SW 1271 (cell line): ENCODE results near the gene TPK1.

Experiments
- DNase-seq, 2 experiments: peaks; one replicate each; lab custom pipeline; 2025; lab: John Stamatoyannopoulos, UW

Gene TPK1

DNA sequence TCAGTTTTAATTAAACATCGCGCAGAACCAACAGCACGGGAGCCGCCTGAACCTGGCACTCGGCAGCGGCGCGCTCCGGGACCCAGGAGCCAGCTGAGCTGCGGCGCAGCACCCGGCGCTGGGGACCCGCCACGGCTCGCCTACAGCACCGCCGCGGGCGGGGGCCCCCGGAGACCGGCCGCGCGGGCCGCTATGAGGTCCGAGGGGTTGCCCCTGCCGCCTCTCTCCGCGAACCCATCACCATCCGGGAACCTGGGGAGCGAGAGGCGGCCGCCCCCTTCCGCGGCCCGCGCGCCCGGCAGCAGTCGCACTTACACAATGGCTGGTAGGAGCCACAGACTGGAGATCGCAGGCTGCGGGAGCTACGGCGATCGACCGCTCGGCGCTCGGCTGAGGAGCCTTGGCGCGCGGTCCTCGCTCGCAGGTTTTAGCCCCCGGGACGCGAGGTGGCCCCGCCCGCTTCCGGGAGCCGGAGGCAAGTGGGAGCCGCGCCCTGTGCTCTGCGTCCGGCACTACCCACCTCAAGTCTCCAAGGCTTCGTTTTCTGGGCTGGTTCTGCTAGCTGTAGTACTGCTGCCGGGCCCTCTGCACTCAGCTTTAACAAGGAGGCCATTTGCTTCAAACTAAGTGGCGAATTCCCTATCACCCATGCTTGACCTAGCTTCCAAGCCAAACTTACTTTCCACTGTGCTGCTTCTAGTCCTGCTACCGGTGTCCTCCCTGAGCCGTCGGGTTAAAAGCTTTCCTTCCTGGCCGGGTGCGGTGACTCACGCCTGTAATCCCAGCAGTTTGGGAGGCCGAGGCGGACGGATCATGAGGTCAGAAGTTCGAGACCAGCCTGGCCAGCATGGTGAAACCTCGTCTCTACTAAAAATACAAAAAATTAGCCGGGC, at the start of gene TPK1:
Gene TPK1, minus strand, starts transcription at position 402 of the 893 bp plus-strand sequence. CDS start 451 bp downstream, outside the sequence.
- peak; percentile 72 to 90 for DNase-seq

DNA sequence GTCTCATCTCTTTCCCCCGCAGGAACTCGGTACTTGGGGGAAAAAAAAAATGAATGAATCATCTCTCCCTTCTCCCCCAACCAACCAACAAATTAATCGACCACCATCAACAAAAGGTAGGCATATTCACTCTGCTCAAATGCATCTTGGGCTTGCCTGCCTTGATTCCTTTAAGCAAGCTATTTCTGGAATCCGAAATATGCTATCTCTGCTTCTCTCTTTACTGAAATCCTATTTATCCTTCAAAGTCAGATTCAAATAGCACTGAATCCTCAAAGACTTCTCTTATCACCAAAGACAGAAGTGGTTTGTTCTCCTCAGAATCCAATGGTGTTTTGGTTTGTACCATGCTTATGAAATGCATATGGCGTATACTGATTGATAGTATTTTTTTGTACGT, 49.6 kb upstream of the TPK1 start:
- no peak for DNase-seq

DNA sequence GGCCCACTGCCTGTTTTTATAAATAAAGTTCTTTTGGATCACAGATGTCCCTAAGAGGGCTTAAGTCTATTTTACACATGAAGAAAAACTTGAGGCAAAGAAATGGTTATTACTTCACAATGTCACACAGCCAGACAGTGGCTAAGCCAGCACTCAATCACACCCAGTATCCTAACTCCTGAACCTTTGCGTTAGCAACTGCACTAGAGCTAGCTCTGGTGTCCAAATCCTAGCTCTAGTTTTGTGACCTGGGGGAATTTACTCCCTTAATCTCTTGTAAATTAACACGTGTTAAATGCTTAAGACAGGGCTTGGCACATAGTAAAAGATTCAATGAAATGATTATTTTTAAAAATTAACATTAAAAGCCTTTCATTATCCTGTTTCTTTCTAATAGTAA, 49.0 kb upstream of the TPK1 start:
- DNase-seq = no peak

DNA sequence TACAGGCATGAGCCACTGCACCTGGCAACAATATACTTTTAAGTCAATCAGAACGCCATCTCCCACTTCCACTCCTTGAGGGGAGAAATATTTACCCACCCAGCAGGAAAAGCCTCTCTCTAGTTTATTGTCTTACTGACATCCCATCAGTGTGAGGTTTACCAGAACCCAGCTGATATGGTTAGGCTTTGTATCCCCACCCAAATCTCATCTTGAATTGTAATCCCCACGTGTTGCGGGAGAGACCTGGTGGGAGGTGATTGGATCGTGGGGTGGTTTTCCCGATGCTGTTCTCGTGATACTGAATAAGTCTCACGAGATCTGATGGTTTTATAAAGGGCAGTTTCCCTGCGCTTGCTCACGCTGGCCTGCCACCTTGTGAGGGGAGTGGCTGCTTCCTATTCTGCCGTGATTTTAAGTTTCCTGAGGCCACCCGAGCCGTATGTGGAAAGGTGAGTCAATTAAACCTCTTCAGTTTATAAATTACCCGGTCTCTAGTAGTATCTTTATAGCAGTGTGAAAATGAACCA, 37.5 kb upstream of the TPK1 start:
- no peak for DNase-seq

DNA sequence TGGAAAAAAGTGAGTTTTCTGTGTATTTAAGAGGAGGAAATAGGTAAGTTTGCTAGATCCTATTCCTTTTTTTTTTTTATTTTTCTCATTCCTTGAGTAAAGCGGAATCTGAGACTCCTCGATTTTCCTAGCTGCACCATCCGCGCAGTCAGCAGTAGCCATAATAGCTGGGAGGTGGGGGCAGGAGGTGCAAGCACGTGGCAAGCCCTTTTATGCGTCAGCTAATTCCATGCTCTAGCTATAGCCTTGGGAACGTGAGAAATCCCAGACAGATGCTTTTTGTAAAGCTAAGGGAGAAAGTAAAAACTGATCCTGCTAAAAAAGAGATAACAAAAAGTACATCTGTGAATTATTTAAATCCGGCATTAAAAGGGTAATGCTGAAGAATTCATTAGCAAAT, 33.2 kb upstream of the TPK1 start:
- DNase-seq = no peak

DNA sequence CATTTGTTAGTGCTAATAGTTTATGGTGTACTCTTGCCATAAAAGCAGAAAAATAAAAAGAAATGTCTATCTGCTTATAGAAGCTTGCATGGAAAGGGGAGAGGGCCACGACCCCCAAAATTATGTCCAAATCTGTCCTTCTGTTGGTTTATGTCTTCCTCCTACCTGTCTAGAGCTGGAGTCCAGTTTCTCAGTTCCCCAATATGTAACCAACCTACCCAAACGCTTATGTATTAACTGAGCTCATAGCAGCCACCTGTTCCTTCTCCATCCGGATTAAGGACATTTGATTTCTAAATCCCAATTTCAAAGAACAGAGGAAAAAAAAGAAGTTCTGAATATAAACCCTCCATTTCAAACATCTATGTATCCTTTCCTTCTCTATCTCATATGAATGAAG, 30.3 kb upstream of the TPK1 start:
- DNase-seq = no peak

DNA sequence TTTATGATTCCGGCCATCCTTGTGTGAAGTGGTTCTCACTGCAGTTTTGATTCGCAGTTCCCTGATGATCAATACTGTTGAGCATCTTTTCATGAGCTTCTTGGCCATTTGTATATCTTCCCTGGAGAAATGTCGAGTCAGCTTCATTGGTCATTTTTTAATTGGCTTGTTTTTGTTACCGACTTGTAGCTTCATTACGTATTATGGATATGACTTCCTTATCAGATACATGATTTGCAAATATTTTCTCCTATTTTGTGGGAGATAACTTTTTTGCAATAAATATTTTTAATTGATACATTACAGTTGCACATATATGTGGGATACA, 27.4 kb upstream of the TPK1 start:
- no peak for DNase-seq

DNA sequence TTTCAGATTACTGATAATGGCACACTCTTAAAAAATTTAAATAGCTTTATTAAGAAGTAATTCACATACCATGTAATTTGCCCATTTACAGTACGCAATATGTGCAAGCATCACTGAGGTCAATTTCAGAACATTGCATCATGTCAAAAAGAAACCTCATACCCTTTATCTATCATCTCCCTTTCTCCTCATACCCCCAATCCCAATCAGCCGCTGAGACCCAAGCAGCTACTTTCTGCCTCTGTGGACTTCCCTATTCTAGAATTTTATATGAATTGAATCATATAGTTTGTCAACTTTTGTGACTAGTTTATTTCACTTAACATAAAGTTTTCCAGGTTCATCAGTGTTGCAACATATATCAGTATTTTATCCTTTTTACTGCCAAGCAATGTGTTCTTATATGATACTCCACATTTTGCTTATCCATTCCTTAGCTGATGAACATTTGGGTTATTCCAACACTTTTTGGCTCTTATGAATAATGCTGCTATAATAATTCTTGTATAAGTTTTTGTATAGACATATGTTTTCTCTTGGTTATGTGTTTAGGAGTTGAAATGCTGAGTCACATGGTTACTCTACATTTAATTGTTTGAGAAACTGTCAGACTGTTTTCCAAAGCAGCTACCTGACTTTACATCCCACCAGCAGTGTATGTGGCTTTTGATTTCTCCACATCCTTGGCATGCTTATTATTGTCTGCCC, 26.9 kb upstream of the TPK1 start:
- DNase-seq = no peak

DNA sequence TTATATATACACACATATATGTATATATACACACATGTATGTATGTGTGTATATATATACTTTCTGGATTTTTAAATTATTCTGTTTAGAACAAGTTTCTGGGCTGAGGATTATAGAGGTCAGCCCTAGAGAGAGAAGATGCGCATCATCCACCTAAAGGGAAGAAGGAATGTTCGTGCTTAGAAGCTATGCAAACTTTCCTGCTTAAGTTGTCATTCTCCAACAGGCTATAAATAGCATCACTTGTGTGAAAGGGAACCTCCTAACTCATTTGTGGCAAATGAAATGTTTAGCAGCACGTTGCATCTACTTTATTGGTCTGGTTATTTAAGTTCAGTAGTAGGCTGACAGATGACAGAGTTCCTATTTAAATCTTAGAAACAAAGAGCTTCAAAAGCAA, 23.9 kb upstream of the TPK1 start:
- no peak for DNase-seq

DNA sequence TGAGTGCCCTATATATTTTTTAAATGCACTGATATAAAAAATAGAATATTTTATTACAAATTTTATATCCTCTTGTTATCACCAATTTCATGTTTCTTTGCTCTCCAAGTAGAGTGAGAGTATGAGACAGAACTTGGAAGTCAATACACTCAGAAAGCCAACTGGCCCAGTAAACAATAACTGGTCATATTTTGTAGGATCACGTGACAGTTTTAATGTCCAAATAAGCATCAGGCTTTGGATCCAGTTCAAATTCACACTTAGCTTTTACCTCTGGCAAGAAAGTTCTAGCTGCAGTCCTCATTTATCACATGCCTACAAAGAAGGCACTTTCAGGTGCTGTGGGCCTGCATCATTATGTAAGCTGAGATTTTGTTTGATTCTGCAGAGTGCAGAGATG, 21.6 kb upstream of the TPK1 start:
- DNase-seq = no peak

DNA sequence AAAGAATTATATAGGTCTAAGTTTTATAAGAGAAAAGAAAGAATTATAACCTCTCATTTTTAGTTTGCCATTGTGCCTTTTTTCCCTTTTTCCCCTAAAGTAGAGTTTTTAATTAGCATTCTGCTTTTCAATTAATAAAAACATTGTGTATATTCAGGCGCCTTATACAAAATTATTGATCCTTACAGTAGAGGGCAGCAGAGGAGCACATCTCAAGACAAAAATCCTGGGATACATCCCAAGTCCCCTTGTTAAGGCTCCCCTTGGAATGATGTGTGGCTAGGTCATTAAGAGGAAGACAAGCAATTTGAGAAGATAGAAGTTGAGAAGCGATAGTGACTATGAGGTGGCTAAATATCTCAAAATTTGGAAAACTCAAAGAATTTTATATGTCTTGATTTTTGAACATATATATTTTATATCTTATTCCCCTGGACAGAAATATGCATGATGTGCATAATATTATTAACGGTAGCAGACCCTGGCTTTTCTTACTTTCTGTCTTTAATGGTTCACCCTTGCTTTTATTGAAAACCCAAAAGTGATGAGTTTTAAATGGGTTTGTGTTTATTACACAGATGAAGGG, 19.1 kb upstream of the TPK1 start:
- peak in 1 of 2 experiments; percentile 16 for DNase-seq

DNA sequence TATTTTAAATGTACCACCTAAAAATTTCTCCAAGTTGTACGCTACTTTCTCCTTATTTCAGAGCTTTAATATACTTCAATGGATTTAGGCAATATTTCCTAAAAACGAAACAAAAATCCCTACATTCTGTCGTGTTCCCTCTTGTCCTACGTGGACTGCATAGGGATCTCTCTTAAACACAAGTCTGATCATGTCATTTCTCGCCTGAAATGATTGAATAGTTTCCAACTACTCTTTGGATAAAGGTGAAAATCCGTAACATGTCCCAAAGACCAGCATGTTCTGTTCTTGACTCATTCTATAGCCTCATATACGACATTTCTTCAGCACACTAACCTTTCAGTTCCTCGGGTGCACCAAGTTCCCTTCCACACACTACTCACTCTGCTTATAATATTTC, 17.7 kb upstream of the TPK1 start:
- no peak for DNase-seq

DNA sequence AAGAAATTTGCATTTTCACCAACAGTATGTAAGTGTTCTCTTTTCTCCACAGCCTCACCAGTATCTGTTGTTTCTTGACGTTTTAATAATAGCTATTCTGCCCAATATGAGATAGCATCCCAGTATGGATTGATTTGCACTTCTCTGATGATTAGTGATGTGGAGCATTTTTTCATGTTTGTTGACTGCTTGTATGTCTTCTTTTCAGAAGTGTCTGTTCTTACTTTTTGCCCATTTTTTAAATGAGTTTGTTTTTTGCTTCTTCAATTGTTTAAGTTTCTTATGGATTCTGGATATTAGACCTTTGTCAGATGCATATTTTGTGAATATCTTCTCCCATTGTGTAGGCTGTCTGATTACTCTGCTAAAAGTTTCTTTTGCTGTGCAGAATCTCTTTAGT, 12.2 kb upstream of the TPK1 start:
- DNase-seq = no peak

DNA sequence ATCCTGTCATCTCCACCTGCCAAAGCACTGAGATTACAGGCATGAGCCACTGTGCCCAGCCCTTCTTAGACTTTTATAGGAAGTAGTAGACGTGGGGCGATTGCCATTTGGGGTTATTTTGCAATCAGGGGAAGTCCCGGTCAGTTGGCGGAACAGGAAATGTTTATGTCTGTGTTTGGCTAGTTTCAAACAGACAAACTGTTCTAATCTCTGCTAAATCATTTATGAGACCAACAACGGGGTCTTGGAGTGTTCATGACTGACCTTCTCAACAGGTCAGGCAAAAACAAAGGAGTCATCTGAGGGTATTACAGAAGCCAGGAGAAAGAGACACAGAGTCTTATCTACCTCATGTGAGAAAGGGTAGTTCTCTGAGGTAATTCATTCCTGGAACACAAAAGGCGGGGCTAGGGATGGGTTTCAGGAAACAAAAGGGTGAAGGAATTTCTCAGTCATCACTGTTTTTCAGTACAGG, 6.6 kb upstream of the TPK1 start:
- no peak for DNase-seq

DNA sequence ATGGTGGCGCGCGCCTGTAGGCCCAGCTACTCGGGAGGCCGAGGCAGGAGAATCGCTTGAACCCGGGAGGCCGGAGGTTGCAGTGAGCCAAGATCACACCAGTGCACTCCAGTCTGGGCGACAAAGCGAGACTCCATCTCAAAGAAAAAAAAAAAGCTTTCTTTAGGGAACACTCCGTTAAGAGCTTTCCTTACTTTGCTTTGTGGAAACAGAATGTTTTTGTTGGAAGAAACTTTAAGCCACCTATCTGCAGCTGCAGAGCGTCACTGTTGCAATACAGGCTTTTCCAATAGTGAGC, 641 bp upstream of the TPK1 start:
- no peak for DNase-seq

DNA sequence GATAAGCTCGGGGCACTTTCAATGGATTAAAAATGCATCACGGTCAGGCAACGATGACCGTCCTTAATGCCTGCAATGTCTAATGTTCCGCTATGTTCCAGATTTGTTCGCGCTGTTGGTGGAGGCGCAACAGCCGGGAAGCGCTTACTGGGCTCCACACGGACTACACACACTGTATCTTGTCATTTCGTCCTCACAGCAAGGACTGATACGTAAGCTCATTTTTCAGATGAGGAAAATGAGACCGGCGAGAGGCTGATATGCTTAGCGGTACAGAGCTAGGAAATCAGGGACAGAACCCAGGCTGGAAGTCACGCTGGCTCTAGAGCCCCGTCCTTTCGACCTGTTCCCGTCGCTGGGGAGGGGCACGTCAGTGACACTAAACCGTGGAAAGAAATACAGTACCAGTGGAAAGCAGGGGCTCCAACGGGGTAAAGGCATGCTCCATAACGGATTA, 670 bp downstream of the TPK1 start:
- DNase-seq = peak in 1 of 2 experiments; percentile 41

DNA sequence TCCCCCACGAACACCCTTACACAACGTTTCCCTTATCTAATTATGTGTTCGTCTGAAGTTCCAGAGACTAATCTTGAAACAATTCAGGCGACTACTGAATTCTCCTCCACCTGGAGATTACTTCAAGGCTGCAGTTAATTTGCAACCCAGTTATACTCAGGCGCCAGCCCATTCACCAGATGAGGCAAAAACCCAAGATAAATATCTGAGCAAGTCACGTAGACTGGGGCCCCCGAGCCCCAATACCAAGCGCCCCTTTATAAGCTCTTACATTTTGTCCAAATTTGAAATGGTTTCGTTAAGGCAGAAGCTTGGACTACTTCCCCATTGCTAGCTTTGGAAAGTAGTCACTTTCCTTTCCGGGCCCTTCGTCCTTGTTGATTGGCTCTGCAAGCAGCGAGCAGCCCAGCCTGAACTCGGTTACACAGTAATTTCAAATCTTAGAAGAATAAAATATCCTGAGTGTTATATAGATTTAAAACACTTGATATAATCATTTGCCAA, 1.2 kb downstream of the TPK1 start:
- DNase-seq = no peak

DNA sequence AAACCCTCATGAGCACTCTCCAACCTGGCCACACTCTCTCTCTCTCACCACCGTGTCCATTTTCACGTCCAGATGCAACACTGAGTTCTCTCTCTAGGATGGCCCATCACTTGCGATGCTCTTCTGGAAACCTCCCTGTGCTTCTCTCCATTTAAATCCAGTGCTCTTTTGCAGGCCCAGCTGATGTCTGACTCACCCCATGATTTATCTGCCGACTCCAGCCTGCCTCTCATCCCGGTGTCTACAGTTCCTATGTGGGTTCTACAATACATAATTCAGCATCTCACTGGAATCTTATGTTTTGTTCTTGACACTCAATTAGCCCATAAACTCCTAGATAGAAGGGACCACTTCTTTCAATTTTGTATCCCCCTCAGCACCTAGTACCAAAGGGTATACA, 5.0 kb downstream of the TPK1 start:
- no peak for DNase-seq

DNA sequence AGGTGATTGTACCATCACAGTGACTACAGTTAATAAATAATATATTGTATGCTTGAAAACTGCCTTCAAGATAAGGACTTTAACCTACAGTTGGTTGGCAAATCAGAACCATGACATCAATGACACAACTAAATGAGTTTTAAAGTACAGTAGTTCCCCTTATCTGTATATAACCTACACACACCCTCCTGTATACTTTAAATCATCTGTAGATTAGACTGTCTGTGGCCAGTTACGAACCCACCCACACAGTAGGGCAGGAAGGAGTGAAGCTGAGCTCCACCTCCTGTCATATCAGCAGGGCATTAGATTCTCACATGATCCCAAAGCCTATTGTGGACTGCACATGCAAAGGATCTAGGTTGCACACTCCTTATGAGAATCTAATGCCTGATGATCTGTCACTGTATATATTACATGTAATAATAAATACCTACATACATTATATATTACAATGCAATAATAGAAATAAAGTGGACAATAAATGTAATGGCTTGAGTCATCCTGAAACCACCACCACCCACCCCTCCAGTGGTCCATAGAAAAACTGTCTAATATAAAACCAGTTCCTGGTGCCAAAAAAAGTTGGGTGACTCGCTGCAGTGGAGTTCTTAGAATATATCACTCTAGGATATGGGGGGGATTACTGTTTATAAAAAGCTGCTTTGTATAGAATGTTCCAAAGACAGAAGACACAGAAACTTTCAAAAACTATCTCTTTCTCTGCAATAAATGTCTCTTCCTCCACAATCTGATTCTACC, 5.6 kb downstream of the TPK1 start:
- DNase-seq = no peak

DNA sequence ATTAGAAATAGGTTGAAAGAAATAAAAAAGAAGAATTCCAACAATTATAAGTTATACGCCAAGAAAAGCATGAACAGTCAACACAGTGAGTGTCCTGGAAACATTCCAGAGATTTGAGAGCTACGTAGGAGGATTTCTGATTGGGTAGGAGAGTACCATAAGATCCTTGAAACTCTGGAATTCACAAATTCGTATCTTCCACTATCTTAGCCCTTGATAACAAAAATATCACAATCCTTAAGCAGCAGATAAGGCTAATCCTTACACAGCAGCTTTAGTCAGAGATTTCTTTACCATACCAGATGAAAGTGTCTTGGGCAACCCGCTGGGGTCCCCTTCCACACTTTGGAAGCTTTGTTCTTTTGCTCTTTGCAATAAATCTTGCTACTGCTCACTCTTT, 8.2 kb downstream of the TPK1 start:
- DNase-seq = no peak

DNA sequence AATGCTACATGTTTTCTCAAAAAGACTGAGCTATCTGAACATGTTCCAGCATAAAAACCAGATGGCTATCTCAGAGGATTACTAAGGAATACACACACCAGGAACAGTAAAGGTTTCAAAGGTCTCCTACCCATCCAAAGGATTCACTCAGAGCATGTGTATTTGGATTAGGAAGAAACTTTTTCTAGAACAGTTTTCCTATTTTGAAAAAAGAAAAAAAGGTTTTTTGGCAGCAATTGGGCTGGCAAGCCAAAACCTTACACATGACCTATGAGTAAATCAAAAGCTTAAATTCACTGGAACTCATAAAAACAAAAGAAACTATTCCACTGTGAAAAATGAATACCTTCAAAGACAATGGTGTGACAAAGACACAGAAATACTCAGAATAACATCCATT, 9.6 kb downstream of the TPK1 start:
- DNase-seq = no peak

DNA sequence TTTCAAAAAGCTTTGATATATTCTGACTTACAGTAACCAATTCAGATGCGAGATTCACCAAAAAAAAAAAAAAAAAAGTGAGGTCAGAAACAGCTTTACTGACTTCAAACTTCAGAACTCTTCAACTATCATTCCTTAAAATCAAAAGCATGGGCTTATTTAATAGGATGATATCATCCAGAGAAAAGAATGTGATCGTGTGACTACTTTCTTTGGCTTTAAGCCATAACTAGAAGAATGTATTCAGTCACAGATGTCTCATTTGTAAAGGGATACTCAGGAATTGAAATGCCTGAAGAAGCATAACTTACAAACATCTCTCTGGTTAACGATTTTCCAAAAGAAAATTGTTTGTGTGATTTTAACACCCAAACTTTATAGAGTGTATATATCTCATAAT, 11.5 kb downstream of the TPK1 start:
- DNase-seq = peak in 1 of 2 experiments; percentile 3
